Retina (tissue), 1 donor: ENCODE data around the gene ATRN.

ENCODE experiments used
- DNase-seq: peaks from one replicate; pipeline ENCODE4 v3.0.0-alpha.2; 2016

The ATRN gene

GRCh38 chr20:3631534-3631933 lies 160.7 kb downstream of the ATRN start:
- DNase-seq, result no peak

- no peak for DNase-seq
Measured at GRCh38 chr20:3632311-3633004, 161.6 kb downstream of the ATRN start.

DNA sequence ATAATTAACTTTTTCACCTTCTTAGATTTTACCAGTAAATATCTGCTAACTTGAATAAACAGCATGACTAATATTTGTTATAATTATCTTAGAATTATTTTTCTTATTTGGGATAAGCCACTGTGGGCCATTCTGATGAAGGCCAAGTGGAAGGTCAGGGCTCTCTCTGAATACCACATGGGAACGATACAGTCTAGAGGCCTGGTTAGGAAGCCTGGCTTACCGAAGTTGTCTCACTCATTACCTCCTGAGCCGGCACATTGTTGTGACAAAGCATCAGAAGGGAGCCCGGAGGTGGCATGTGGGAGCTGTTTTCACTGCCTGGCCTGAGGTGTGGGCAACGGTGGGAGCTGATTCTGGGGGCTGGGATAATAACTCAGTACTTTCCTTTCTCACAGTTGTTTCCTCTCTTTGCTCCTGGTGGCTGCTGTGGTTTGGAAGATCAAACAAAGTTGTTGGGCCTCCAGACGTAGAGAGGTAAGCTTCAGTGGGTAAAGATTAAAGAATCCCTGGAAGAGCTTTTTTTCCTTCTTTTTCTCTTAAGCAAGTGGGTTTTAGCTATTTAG lies 163.2 kb downstream of the ATRN start:
- no peak for DNase-seq

GRCh38 chr20:3635346-3635745 lies 164.5 kb downstream of the ATRN start:
- no peak for DNase-seq

- DNase-seq, result no peak
Measured at GRCh38 chr20:3640259-3640658, 169.4 kb downstream of the ATRN start.

DNA sequence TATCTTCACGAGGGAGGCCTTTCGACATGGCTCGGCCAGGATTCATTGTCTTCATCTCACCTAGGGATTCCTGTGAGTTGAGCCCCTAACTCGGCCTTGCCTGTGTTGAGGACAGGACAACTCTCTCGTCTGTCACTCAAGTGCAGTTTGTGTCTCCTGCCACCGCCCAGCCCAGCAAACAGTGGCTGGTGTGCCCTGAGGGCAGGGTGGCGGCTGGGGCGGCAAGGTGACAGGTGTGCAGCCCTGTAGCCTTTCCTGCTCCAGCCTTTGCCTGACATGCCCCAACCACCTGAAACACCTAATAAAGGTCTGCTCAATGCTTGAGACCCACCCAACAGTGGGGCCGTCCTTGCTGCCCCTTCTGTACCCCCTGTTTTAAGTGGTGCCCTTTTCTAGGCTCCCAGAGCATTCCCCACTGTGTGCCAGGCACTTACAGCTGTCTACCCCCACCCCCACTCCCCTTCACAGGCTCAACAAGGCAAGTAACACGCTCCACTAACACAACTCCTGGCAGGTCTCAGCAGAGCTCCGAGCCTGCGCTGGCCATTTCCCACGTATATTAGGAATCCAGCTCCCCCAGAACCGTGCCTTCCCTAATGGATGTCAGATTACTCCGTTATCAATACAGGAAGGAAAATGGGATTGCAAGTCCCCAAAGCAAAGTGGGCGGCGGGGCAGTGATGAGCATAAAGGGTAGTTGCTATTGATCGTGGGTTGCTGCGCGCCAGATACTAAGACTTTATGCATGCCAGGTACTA lies 174.7 kb downstream of the ATRN start:
- DNase-seq, result no peak

DNA sequence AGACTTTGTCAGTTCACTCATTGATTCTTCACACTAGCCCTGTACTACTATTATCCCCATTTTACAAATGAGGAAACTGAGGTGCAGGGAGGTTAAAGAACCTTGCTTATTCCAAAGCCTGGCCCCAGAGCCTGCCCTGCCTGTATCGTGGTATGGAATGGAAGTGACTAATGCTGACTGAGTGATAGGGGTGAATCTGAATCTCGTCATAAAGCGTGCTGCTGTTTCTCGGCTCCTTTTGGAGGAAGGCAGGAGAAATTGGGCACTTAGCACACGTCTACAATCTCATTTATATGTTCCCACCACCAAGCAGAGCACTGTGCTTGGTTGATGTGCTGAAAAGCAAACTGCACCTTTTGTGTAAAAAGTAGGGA lies 175.2 kb downstream of the ATRN start:
- DNase-seq, result no peak

DNA sequence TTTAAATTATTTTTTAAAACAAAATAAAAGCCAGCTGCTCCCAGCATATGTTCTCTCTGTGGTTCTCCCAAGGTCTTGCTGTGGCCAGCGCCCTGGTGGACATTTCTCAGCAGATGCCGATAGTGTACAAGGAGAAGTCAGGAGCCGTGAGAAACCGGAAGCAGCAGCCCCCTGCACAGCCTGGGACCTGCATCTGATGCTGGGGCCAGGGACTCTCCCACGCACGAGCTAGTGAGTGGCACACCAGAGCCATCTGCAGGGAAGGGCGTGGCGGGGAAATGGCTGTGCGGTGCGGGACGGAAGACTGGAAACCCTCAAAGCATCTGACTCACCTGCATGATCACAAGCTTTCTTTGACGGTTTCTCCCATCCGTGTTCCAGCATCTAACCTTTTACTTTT lies 175.8 kb downstream of the ATRN start:
- no peak for DNase-seq

DNA sequence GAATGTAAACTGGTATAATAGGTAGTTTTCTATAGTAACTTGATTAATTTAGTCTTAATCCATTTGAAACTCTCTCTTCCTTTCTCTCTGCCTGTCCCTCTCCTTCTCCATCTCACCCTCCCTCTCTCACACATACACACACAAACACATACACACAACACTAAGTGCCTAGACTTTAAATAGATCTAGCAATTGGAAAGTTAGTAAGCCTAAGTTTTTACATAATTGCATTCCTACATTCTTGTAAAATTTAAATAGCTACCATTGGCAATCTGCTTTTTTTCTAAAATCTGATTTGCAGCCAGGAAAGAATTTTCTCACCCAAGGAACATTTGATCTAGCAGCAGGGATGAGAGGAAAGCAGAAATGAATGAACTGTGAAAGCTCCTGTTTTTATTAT lies 176.7 kb downstream of the ATRN start:
- DNase-seq, result no peak

DNA sequence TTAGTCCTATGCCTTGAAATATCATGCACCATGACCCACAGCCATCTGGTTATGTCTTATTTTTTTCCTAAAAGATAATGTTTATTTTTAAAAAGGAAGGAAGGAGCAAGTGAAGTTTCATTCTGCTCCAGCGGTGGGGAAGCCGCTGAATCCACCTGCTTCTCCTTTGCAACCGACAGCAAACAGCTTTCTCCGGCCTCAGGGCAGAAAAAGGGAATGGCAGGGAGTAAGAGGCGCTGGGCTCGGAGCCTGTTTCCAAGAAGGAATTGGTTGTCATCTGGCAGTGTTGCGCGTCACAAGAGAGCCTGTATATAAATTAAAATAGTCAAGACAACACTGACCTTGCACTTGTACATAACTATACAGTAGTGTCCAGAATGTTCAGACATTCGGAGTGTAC lies 178.1 kb downstream of the ATRN start:
- DNase-seq, result no peak

- DNase-seq, result no peak
Measured at GRCh38 chr20:3651204-3651962, 180.6 kb downstream of the ATRN start.

DNA sequence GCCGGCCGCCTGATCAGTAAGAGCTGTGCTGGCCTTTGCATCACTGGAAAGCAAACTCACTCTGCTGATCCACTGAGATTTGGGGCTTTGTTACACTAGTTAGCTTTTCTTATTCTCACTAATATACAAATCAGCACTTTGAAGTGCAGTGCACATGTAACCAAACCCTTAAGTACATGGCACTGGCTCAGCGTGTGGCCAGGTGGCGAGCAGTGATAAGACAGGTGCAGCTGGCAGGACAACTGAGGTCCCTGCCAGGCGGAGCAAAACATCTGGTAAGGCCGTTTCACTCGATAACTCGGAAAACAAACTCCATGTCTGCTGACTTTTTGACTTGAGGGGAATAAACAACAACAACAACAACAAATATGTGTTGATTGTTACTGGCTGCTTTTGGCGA lies 181.4 kb downstream of the ATRN start:
- DNase-seq, result no peak

DNA sequence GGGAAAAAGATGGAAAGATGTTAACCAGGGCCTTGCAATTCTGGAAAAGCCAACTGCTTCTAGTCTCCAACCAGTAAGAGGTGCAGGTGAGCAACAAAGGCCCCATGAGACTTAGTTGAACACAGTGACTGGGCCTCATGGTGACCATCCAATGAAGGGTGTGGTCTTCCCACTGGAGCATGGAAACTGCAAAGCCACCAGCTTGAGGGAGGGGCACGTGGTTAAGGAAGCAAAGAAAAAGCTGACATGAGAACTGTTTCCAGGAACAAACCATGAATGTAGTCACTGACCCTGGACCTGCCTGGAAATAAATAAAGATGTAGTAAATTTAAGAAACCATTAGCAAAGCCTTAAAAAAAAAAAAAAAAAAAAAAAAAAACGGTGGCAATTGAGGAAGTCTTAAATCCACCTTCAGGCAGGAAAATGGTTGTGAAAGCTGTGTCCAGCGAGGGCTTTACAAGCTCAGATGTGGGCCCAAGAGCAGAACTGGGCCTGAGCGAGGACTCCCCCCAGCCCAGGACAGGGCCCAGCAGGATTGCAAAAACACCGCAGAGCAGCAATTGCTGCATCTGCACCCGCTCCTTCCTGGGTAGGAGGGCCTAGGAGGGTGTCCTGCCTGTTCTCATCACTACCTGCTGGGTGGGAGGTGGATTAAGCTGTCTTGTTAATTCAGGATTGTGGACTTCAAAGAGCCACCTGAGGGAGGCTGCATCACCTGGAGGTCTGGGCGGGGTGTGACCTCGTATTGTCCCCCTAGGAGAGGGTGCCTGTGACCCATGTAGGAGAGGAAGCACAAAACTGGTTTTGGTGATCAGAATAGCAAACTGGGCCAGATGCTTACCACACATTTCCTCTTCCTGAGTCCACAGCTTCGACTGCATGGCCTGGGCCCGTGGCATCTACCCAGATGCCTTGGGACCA lies 182.1 kb downstream of the ATRN start:
- no peak for DNase-seq

GRCh38 chr20:3653921-3654320 lies 183.1 kb downstream of the ATRN start:
- DNase-seq, result no peak

GRCh38 chr20:3654326-3655130 lies 183.7 kb downstream of the ATRN start:
- peak; percentile 83 for DNase-seq

DNA sequence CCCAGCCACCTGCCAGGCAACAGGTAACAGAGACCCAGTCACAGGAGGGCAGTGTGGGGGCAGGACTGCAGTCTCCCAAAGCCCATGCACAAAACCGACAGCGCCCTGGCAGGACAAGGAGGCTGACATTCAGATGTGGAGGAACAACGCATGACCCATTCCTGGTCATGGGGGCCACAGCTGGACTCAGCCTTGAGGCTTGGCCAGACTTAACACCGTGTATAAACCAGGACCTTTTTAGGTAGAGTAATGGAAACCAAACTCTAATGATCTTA lies 184.2 kb downstream of the ATRN start:
- no peak for DNase-seq

DNA sequence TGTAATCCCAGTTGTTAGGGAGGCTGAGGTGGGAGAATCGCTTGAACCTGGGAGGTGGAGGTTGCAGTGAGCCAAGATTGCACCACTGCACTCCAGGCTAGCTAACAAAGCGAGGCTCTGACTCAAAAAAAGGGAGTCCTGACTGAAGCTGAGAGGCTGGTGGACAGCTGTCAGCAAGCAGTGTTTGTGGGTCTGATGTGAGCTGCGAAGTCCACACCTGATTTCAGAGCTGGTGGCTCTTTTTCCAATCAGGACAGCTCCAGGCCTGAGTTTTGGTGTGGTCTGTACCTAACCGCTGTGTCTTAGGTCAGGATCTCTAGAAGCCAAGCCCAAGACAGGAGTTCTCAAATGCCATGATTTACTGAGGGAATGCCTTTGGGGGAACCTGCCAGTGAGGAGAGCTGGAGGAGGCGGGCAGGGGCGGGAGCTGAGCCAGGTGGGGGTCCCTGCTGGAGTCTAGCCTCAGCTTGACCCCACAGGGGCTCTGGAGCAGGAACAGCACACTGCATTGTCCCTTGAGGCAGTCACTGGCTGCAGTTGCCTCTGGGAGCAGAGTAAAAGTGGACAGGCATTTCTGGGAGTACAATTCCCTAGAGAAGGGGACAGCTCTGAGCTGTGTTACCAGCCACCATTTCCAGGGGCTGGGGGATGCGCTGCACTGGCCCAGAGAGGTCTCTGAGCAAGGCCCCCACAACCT lies 187.3 kb downstream of the ATRN start:
- no peak for DNase-seq

- DNase-seq, result peak; percentile 53
Measured at GRCh38 chr20:3658716-3659491, 188.1 kb downstream of the ATRN start.

DNA sequence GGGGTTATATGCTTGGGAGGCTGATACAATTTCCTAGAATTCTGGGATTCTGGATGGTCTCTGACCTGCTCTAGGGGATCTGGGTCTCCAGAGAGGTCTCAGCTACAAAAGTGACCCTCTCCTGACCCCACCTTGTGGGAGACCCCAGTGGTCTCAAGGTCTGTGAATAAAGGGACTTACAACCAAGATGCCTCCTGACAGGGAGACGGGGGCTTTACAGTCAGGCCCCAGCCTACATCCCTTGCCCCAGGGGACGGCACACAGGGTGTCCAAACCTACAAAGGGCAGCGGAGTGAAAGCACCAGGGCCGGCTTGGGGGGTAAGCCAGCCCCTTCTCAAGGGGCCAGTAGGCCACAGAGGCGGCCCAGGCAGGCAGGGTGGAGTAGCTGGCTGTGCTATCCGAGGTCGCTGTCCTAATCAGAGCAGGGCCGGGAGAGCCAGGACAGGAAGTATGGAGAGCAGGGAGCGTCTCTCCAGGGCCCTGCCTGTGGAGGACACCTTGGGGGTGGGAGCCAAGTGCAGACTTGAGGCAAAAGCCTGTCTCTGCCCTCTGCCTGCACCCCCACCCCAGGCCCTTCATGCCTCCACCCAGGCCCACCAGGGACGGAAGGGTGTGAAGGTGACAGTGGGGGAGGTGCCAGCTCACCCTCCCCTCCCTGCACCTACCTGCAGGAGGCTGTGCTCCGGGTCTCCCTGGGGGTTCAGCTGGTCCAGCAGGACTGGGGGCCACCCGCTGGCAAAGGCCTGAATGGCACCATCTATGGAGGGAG lies 188.9 kb downstream of the ATRN start:
- no peak for DNase-seq
